Measurements from ENCODE around the gene ARVCF.

DNA sequence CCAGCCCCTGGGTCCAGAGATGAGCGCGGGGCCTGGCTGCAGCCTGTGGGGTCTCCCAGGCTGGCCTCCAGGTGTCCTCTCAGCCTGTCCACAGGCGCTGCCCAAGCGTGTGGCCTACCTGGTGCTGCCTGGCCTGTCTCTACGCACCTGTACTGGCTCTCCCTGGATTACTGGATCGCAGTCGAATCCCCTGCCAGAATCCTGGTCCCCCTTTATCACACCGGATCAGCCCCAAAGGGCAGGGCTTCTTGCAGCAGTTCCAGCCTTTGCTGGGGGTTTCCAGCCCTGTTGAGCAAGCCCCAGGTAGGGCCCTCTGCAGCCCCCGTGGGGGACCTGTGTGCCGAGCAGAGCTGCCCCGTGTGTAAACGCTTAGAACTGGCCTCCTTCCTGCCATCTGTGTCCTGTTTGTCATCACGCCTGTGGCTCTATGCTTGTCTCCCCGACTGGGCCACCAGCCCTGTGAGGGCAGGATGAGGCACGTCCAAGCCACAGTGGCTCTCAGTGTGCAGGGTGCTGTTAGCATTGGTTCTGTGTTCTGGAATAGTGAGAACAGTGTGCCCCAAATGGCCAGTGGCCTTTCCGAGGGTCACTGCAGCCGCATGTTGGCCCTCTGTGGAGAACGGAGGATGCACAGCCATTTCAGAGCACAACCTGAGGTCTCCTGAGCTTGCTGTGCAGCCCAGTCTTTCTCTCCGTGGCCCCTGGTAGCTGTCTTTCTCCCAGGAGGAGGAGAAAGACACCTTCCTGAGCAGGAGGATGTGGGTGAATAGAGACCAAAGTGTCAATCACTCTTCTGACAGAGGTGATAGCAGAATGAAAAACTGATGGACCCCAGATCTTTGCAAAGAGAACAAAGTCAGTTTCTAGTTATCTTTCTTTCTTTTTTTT lies 61.1 kb downstream of the ARVCF start:
- TF ChIP-seq, protein P1, sequence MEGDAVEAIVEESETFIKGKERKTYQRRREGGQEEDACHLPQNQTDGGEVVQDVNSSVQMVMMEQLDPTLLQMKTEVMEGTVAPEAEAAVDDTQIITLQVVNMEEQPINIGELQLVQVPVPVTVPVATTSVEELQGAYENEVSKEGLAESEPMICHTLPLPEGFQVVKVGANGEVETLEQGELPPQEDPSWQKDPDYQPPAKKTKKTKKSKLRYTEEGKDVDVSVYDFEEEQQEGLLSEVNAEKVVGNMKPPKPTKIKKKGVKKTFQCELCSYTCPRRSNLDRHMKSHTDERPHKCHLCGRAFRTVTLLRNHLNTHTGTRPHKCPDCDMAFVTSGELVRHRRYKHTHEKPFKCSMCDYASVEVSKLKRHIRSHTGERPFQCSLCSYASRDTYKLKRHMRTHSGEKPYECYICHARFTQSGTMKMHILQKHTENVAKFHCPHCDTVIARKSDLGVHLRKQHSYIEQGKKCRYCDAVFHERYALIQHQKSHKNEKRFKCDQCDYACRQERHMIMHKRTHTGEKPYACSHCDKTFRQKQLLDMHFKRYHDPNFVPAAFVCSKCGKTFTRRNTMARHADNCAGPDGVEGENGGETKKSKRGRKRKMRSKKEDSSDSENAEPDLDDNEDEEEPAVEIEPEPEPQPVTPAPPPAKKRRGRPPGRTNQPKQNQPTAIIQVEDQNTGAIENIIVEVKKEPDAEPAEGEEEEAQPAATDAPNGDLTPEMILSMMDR (IDR thresholded peaks at IDR 0.05; ENCODE audit: extremely low read depth in 1 of 2, insufficient read depth in 1 of 2, low read depth in 1 of 2, low read length in 2 of 2) = no peak
- TF ChIP-seq EZH2 (IDR thresholded peaks at IDR 0.05; ENCODE audit: borderline replicate concordance, low read depth, low read length, severe bottlenecking) = no peak
- TF ChIP-seq GATA2 (IDR thresholded peaks at IDR 0.05; ENCODE audit: insufficient read depth, insufficient read length, low read depth, low read length) = no peak
- TF ChIP-seq POLR2A (IDR thresholded peaks at IDR 0.05; ENCODE audit: low read depth, low read length) = no peak
- no peak for TF ChIP-seq POLR2AphosphoS5 (IDR thresholded peaks at IDR 0.05; ENCODE audit: insufficient read depth, low read depth, low read length)
- no peak for TF ChIP-seq FOS (IDR thresholded peaks at IDR 0.05; ENCODE audit: borderline replicate concordance, insufficient read depth, low read length)
- no peak for TF ChIP-seq JUN (IDR thresholded peaks at IDR 0.05; ENCODE audit: borderline replicate concordance, insufficient read depth, insufficient read length, low read depth)
- TF ChIP-seq, protein P2, sequence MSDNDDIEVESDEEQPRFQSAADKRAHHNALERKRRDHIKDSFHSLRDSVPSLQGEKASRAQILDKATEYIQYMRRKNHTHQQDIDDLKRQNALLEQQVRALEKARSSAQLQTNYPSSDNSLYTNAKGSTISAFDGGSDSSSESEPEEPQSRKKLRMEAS (IDR thresholded peaks at IDR 0.05; ENCODE audit: insufficient read depth, insufficient read length) = no peak

All from endothelial cell of umbilical vein (primary cell).